Thymus (tissue), 11 donors: Measurements from ENCODE around the gene DARS2. TPM values are rescaled to one million over a fixed set of nuclear protein-coding genes. Genes with fewer than 3 reads are reported as not detected.
A peak's percentile ranks its signal among the peaks of the same experiment; 100 is the strongest.

Source experiments
- DNase-seq, 9 donors: peaks; one replicate each; pipeline ENCODE4 v3.0.0-alpha.2; 2013; ENCODE audit warnings: low spot score in 9 of 9, low read depth in 6 of 9, missing footprints in 1 of 9
- H3K27ac ChIP-seq, 2 donors: one replicate each; pipeline ENCODE4 v1.5.1; 2013; ENCODE audit warnings: control low read depth in 1 of 2, low read depth in 1 of 2, low read length in 1 of 2, mild to moderate bottlenecking in 1 of 2, moderate library complexity in 1 of 2
- H3K27me3 ChIP-seq, 2 donors: one replicate each; pipeline ENCODE4 v1.5.1; 2013; ENCODE audit warnings: low read length in 1 of 2; ENCODE audit not compliant: control insufficient read depth in 2 of 2, insufficient read depth in 1 of 2
- H3K36me3 ChIP-seq, 2 donors: one replicate each; pipeline ENCODE4 v1.5.1; 2013; ENCODE audit warnings: low read length in 1 of 2, mild to moderate bottlenecking in 1 of 2, moderate library complexity in 1 of 2; ENCODE audit not compliant: control insufficient read depth in 2 of 2, insufficient read depth in 2 of 2
- H3K4me1 ChIP-seq, 2 donors: one replicate each; pipeline ENCODE4 v1.5.1; 2013; ENCODE audit warnings: low read length in 2 of 2; ENCODE audit not compliant: control insufficient read depth in 2 of 2, insufficient read depth in 2 of 2
- H3K4me3 ChIP-seq, 2 donors: one replicate each; pipeline ENCODE4 v1.5.1; 2013; ENCODE audit warnings: low read length in 2 of 2, control low read depth in 1 of 2, mild to moderate bottlenecking in 1 of 2
- H3K9me3 ChIP-seq, 2 donors: one replicate each; pipeline ENCODE4 v1.5.1; 2013; ENCODE audit warnings: low read length in 1 of 2, mild to moderate bottlenecking in 1 of 2; ENCODE audit not compliant: control insufficient read depth in 2 of 2, insufficient read depth in 1 of 2
- WGBS: extraction: QIAGEN DNeasy Blood & Tissue Kit; methylation state at CpG from one replicate; pipeline ENCODE4 v1.1.7; 2013; 5-methylcytosine and 5-hydroxymethylcytosine counted together
- polyA plus RNA-seq: library from polyadenylated mRNA; stranded (reverse); fragments of 200-250 nt; gene quantifications from one replicate; pipeline ENCODE4 v1.2.3, GENCODE V29; 2013
- total RNA-seq: library from RNA; stranded (reverse); fragments of 120-200 nt; gene quantifications from one replicate; pipeline ENCODE4 v1.2.4, GENCODE V29; 2013
- donor health status: healthy.

DARS2 gene
- total and polyA plus RNA-seq, 2 donors = 8.0 to 14.4 TPM

- no peak overlapping the region for H3K4me3 ChIP-seq
- 97% methylated on average over 5 of the region's 5 CpGs for WGBS
These were observed 39.9 kb downstream of the DARS2 start for GRCh38 chr1:173864179-173864867.

GRCh38 chr1:173865468-173866164 is 41.1 kb downstream of the DARS2 start:
- H3K36me3 ChIP-seq = peaks cover 21 to 50% of the 10 kb centered on the region in 2 donors
- no peak overlapping the region for H3K27ac ChIP-seq
- WGBS = 72% methylated on average over 4 of the region's 4 CpGs
- H3K4me3 ChIP-seq = peak overlapping the region; percentile 2 to 85
- H3K4me1 ChIP-seq = peaks cover 0 to 7% of the 10 kb centered on the region in 2 donors
- no peak for DNase-seq
- no peaks in the 10 kb centered on the region for H3K9me3 ChIP-seq
- H3K27me3 ChIP-seq = no peaks in the 10 kb centered on the region

More at GRCh38 chr1:173864179-173864867, 39.9 kb downstream of the DARS2 start:
- Histone ChIP-seq H3K4me1 (peaks cover 0 to 7% of the 10 kb centered on the region in 2 donors), H3K27ac (no peak overlapping the region), H3K36me3 (peaks cover 21 to 47% of the 10 kb centered on the region in 2 donors), H3K27me3 (no peaks in the 10 kb centered on the region), H3K9me3 (no peaks in the 10 kb centered on the region)
- no peak for DNase-seq

GRCh38 chr1:173866413-173867115 is 42.1 kb downstream of the DARS2 start:
- WGBS = 23% methylated on average over 2 of the region's 2 CpGs
- Histone ChIP-seq H3K36me3 (peaks cover 29 to 57% of the 10 kb centered on the region in 2 donors), H3K27ac (peak overlapping the region in 1 of 2 donors; percentile 13), H3K4me3 (peak overlapping the region; percentile 69 to 85), H3K4me1 (peaks cover 0 to 7% of the 10 kb centered on the region in 2 donors), H3K9me3 (no peaks in the 10 kb centered on the region), H3K27me3 (no peaks in the 10 kb centered on the region)
- no peak for DNase-seq

- Histone ChIP-seq H3K4me1 (peaks cover 0 to 7% of the 10 kb centered on the region in 2 donors), H3K27me3 (no peaks in the 10 kb centered on the region), H3K9me3 (no peaks in the 10 kb centered on the region), H3K27ac (peak overlapping the region; percentile 68 to 90), H3K36me3 (peaks cover 29 to 58% of the 10 kb centered on the region in 2 donors), H3K4me3 (peak overlapping the region; percentile 69 to 85)
- 4% methylated on average over 32 of the region's 32 CpGs for WGBS
- peak in 1 of 9 donors; percentile 33 for DNase-seq
These were observed 42.8 kb downstream of the DARS2 start for GRCh38 chr1:173867141-173867752.

- H3K36me3 ChIP-seq = peaks cover 23 to 54% of the 10 kb centered on the region in 2 donors
- peaks cover 0 to 7% of the 10 kb centered on the region in 2 donors for H3K4me1 ChIP-seq
- H3K9me3 ChIP-seq = no peaks in the 10 kb centered on the region
- H3K27me3 ChIP-seq = no peaks in the 10 kb centered on the region
- H3K27ac ChIP-seq = peak within 1 kb of the TSS; percentile 94 to 96
- peak within 1 kb of the TSS; percentile 69 to 85 for H3K4me3 ChIP-seq
- under 1% methylated on average over 30 of the region's 30 CpGs for WGBS
- DNase-seq = peak; percentile 99 to 100 (median 99)
These were observed 43.3 kb downstream of the DARS2 start, which contains the start of gene GAS5 for GRCh38 chr1:173867753-173868265. GAS5 (minus strand) TSS chr1:173867989.

GRCh38 chr1:173868266-173869020 is 44.0 kb downstream of the DARS2 start, which contains the start of gene ZBTB37:
ZBTB37 (plus strand) TSS chr1:173868380; CDS start chr1:173870226, 1,846 bp downstream.
- Histone ChIP-seq H3K27me3 (no peaks in the 10 kb centered on the region), H3K36me3 (peaks cover 17 to 48% of the 10 kb centered on the region in 2 donors), H3K9me3 (no peaks in the 10 kb centered on the region), H3K4me1 (peaks cover 0 to 7% of the 10 kb centered on the region in 2 donors), H3K4me3 (peak within 1 kb of the TSS; percentile 69 to 85), H3K27ac (peak within 1 kb of the TSS; percentile 94 to 96)
- under 1% methylated on average over 53 of the region's 53 CpGs for whole genome bisulfite sequencing
- peak; percentile 59 to 93 (median 83) for DNase-seq

GRCh38 chr1:173869021-173869359 is 44.5 kb downstream of the DARS2 start:
- peak overlapping the region; percentile 94 to 96 for H3K27ac ChIP-seq
- peak overlapping the region; percentile 69 to 85 for H3K4me3 ChIP-seq
- H3K27me3 ChIP-seq = no peaks in the 10 kb centered on the region
- peaks cover 0 to 7% of the 10 kb centered on the region in 2 donors for H3K4me1 ChIP-seq
- 12% methylated on average over 5 of the region's 5 CpGs for WGBS
- no peaks in the 10 kb centered on the region for H3K9me3 ChIP-seq
- DNase-seq = peak in 1 of 9 donors; percentile 8
- H3K36me3 ChIP-seq = peaks cover 14 to 42% of the 10 kb centered on the region in 2 donors
